ENCODE results near the gene ARID1B.

ARID1B gene

DNA sequence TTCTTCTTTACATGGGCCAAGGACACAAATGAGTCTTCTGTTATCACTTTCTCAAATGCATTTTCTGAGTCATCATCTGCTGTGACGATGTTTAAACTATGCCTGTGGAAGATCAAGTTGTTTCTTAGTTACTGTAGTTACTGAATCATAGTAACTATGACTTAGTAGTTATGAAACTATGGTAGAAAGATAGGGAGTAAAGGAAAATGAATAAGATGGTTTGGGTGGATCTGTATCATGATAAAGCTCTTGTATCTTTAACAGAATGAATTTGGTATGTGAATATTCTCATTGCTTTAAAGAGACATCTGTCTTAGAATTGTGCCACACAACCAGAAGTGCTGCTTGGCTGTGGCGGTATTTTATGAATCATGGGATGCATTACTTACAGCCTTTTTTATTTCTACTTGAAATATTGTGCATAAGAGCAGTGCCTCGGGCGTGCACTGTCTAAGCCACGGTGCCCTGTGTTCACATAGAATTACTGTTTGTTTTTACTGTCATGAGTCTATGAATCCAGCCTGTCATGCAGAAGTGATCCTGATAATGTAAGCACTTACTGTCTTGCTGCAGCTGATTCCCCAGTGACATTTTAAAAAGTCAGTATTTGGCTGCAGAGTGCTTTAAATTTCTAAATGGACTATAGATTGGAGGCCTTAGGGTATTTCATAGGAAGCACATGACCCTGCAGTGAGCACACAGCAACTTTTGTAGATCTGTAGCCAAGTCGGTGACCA, 330.9 kb downstream of the ARID1B start:
- Histone ChIP-seq H3K27me3 (ENCODE audit: insufficient read depth, poor library complexity, severe bottlenecking) (no peaks in the 10 kb centered on the region), H3K4me3 (ENCODE audit: severe bottlenecking) (no peak overlapping the region), H3K4me1 (ENCODE audit: insufficient read depth, poor library complexity, severe bottlenecking) (peaks cover 27% of the 10 kb centered on the region), H3K9me3 (ENCODE audit: severe bottlenecking) (no peaks in the 10 kb centered on the region), H3K36me3 (ENCODE audit: low read depth) (no peaks in the 10 kb centered on the region), H3K27ac (ENCODE audit: poor library complexity, severe bottlenecking) (peak overlapping the region; percentile 24)
- TF ChIP-seq, protein P1, sequence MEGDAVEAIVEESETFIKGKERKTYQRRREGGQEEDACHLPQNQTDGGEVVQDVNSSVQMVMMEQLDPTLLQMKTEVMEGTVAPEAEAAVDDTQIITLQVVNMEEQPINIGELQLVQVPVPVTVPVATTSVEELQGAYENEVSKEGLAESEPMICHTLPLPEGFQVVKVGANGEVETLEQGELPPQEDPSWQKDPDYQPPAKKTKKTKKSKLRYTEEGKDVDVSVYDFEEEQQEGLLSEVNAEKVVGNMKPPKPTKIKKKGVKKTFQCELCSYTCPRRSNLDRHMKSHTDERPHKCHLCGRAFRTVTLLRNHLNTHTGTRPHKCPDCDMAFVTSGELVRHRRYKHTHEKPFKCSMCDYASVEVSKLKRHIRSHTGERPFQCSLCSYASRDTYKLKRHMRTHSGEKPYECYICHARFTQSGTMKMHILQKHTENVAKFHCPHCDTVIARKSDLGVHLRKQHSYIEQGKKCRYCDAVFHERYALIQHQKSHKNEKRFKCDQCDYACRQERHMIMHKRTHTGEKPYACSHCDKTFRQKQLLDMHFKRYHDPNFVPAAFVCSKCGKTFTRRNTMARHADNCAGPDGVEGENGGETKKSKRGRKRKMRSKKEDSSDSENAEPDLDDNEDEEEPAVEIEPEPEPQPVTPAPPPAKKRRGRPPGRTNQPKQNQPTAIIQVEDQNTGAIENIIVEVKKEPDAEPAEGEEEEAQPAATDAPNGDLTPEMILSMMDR (IDR thresholded peaks at IDR 0.05; ENCODE audit: poor library complexity, severe bottlenecking): no peak
- peak; percentile 79 for ATAC-seq (ENCODE audit: low read depth)
- no peak for DNase-seq (ENCODE audit: low spot score)

DNA sequence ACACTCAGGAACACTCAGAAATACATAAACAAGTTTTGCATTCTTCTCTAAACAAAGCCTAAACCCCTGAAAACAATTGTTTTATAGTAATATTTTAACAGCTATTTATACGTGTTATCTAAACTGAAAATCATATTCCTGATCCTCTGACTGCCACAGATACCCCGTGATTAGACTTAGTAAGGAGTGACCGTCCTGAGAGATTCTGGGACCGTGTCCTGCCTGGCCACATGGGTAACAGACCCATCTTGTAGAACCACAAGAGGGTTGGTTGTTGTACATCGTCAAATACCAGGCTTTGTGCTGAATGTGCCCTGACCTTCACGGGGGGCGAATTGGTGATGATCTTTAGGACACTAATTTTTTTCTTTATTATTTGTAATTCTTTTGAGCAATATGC, 331.7 kb downstream of the ARID1B start:
- Histone ChIP-seq H3K4me3 (ENCODE audit: severe bottlenecking) (no peak overlapping the region), H3K36me3 (ENCODE audit: low read depth) (peaks cover 4% of the 10 kb centered on the region; the same call in 1 of the 2 replicates), H3K27ac (ENCODE audit: poor library complexity, severe bottlenecking) (no peak overlapping the region), H3K4me1 (ENCODE audit: insufficient read depth, poor library complexity, severe bottlenecking) (peaks cover 27% of the 10 kb centered on the region), H3K9me3 (ENCODE audit: severe bottlenecking) (no peaks in the 10 kb centered on the region), H3K27me3 (ENCODE audit: insufficient read depth, poor library complexity, severe bottlenecking) (no peaks in the 10 kb centered on the region)
- TF ChIP-seq, protein P1 (IDR thresholded peaks at IDR 0.05; ENCODE audit: poor library complexity, severe bottlenecking): no peak
- no peak for ATAC-seq (ENCODE audit: low read depth)
- no peak for DNase-seq (ENCODE audit: low spot score)

DNA sequence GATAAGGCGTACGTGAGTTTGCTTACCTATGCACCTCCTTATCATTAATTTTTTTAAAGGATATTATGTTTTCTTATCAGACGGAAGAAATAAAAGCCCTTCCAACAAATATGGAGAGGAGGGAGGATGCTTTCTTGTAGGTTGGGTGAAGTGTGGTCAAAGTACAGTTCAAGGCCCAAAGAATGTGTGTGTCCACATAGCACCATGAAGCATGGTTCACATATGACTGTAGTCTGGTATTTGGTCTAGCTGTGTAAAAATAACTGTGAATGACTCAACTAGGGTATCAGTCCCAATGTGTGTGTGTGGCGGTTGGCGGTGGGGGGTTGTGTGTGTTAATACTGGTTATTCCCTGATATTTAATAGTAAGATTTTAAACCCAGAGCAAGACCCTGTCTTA, 333.4 kb downstream of the ARID1B start:
- Histone ChIP-seq H3K27me3 (ENCODE audit: insufficient read depth, poor library complexity, severe bottlenecking) (no peaks in the 10 kb centered on the region), H3K9me3 (ENCODE audit: severe bottlenecking) (no peaks in the 10 kb centered on the region), H3K4me3 (ENCODE audit: severe bottlenecking) (no peak overlapping the region), H3K4me1 (ENCODE audit: insufficient read depth, poor library complexity, severe bottlenecking) (peaks cover 27% of the 10 kb centered on the region), H3K27ac (ENCODE audit: poor library complexity, severe bottlenecking) (no peak overlapping the region), H3K36me3 (ENCODE audit: low read depth) (peaks cover 4% of the 10 kb centered on the region; the same call in 1 of the 2 replicates)
- TF ChIP-seq, protein P1 (IDR thresholded peaks at IDR 0.05; ENCODE audit: poor library complexity, severe bottlenecking): no peak
- no peak for DNase-seq (ENCODE audit: low spot score)
- ATAC-seq (ENCODE audit: low read depth): no peak

DNA sequence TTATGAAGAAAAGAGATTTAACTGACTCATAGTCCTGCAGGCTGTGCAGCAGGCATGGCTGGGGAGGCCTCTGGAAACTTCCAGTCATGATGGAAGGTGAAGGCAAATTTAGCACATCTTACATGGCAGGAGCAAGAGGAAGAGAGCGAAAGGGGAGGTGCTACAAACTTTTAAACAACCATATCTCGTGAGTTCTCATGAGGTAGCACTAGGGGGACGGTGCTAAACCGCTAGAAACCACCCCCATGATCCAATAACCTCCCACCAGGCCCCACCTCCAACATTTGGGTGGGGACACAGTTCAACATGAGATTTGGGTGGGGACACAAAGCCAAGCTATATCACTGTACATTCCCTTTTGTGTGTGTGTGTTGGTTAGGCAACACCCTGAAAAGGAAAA, 336.2 kb downstream of the ARID1B start:
- no peak for ATAC-seq (ENCODE audit: low read depth)
- Histone ChIP-seq H3K27ac (ENCODE audit: poor library complexity, severe bottlenecking) (no peak overlapping the region), H3K4me1 (ENCODE audit: insufficient read depth, poor library complexity, severe bottlenecking) (peaks cover 3% of the 10 kb centered on the region), H3K36me3 (ENCODE audit: low read depth) (peaks cover 4% of the 10 kb centered on the region; the same call in 1 of the 2 replicates), H3K27me3 (ENCODE audit: insufficient read depth, poor library complexity, severe bottlenecking) (no peaks in the 10 kb centered on the region), H3K4me3 (ENCODE audit: severe bottlenecking) (no peak overlapping the region), H3K9me3 (ENCODE audit: severe bottlenecking) (no peaks in the 10 kb centered on the region)
- no peak for DNase-seq (ENCODE audit: low spot score)
- TF ChIP-seq, protein P1 (IDR thresholded peaks at IDR 0.05; ENCODE audit: poor library complexity, severe bottlenecking): no peak

DNA sequence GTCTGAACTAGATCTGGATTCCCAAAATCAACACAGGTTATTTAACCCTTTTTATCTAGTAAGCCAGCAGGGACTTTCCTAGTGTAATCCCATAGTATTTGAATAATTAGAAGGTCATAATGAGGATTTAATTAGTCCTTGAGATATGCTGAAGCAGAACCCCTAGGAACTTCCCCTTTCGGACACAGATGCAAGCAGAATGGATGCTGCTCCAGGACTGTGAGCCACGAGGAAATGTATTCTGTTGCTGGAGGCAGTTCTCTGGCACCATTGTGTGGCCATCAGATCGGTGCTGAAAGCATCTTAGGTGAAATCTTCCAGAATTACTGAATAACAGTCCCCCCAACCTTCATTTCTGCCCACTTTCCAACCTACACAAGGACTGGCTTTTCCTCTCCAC, 339.2 kb downstream of the ARID1B start:
- TF ChIP-seq, protein P1 (IDR thresholded peaks at IDR 0.05; ENCODE audit: poor library complexity, severe bottlenecking): no peak
- peaks cover 4% of the 10 kb centered on the region; the same call in 1 of the 2 replicates for H3K36me3 ChIP-seq (ENCODE audit: low read depth)
- ATAC-seq (ENCODE audit: low read depth) (no peak), DNase-seq (ENCODE audit: low spot score) (no peak)
- H3K27me3 ChIP-seq (ENCODE audit: insufficient read depth, poor library complexity, severe bottlenecking): no peaks in the 10 kb centered on the region
- no peak overlapping the region for H3K4me3 ChIP-seq (ENCODE audit: severe bottlenecking)
- no peaks in the 10 kb centered on the region for H3K9me3 ChIP-seq (ENCODE audit: severe bottlenecking)
- no peaks in the 10 kb centered on the region for H3K4me1 ChIP-seq (ENCODE audit: insufficient read depth, poor library complexity, severe bottlenecking)
- no peak overlapping the region for H3K27ac ChIP-seq (ENCODE audit: poor library complexity, severe bottlenecking)
